Hepatocyte (in vitro differentiated cells): ENCODE measurements around the gene CCAR1. TPM values are rescaled to one million over a fixed set of nuclear protein-coding genes. Genes with fewer than 3 reads are reported as not detected.

Experiments
- DNase-seq: peaks from one replicate; pipeline ENCODE4 v3.0.0-alpha.2; 2016; ENCODE audit warnings: low spot score
- H2AFZ ChIP-seq: fragments of 200-600 bp; sonication (generic); 2 replicates; pipeline ENCODE4 v1.6.0; 2016; ENCODE audit warnings: antibody characterized with exemption, mild to moderate bottlenecking
- H3K27ac ChIP-seq: fragments of 200-600 bp; sonication (generic); 2 replicates; pipeline ENCODE4 v1.5.1; 2016; ENCODE audit warnings: mild to moderate bottlenecking
- H3K27me3 ChIP-seq: fragments of 200-600 bp; sonication (generic); 2 replicates; pipeline ENCODE4 v1.6.1; 2016
- H3K36me3 ChIP-seq: fragments of 200-600 bp; sonication (generic); replicated peaks from 2 replicates; pipeline ENCODE4 v1.5.1; 2016; ENCODE audit warnings: low read depth; ENCODE audit not compliant: insufficient read depth
- H3K4me1 ChIP-seq: fragments of 200-600 bp; sonication (generic); 2 replicates; pipeline ENCODE4 v1.5.1; 2016; ENCODE audit warnings: mild to moderate bottlenecking, moderate library complexity; ENCODE audit not compliant: insufficient read depth
- H3K4me2 ChIP-seq: fragments of 200-600 bp; sonication (generic); 2 replicates; pipeline ENCODE4 v1.6.0; 2016
- H3K4me3 ChIP-seq: fragments of 200-600 bp; sonication (generic); 2 replicates; pipeline ENCODE4 v1.5.1; 2016; ENCODE audit warnings: mild to moderate bottlenecking
- H3K79me2 ChIP-seq: fragments of 200-600 bp; sonication (generic); 2 replicates; pipeline ENCODE4 v1.6.0; 2017; ENCODE audit warnings: mild to moderate bottlenecking
- H3K9me2 ChIP-seq: fragments of 200-600 bp; sonication (generic); replicated peaks from 2 replicates; pipeline ENCODE4 v1.6.0; 2017; ENCODE audit warnings: mild to moderate bottlenecking; ENCODE audit not compliant: insufficient read depth
- H3K9me3 ChIP-seq: fragments of 200-600 bp; sonication (generic); 2 replicates; pipeline ENCODE4 v1.5.1; 2016; ENCODE audit warnings: low read depth, mild to moderate bottlenecking
- H4K20me1 ChIP-seq: fragments of 200-600 bp; sonication (generic); 2 replicates; pipeline ENCODE4 v1.6.0; 2016; ENCODE audit warnings: mild to moderate bottlenecking; ENCODE audit not compliant: insufficient read depth, poor library complexity, severe bottlenecking
- CTCF ChIP-seq: fragments of 200-600 bp; sonication (generic); IDR thresholded peaks from 2 replicates; pipeline ENCODE4 v1.5.1; 2016; ENCODE audit warnings: antibody characterized with exemption, mild to moderate bottlenecking; ENCODE audit not compliant: poor library complexity
- EZH2 ChIP-seq: fragments of 200-600 bp; sonication (generic); IDR thresholded peaks from 2 replicates; pipeline ENCODE4 v1.6.1; 2016; ENCODE audit warnings: antibody characterized with exemption, mild to moderate bottlenecking, borderline replicate concordance
- EZH2phosphoT487 ChIP-seq: fragments of 200-600 bp; sonication (generic); IDR thresholded peaks from one replicate; pipeline ENCODE4 v1.6.1; 2018; ENCODE audit warnings: antibody characterized with exemption, mild to moderate bottlenecking, low read depth, moderate library complexity; ENCODE audit not compliant: unreplicated experiment, severe bottlenecking
- WGBS: methylation state at CpG from one replicate; pipeline ENCODE4 v1.1.6; 2016; ENCODE audit warnings: low lambda C conversion rate; ENCODE audit errors: missing lambda C conversion rate; 5-methylcytosine and 5-hydroxymethylcytosine counted together
- polyA plus RNA-seq: library from polyadenylated mRNA; unstranded; fragments of >200 nt; fragmentation: Nextera tagmentation; extraction: Ambion mirVana; gene quantifications from 2 replicates; pipeline ENCODE4 v1.2.1, GENCODE V29; 2016
- total RNA-seq: library from RNA; depleted of rRNA; stranded (reverse); fragments of >200 nt; gene quantifications from 2 replicates; pipeline ENCODE4 v1.2.3, GENCODE V29; 2014

CCAR1 gene
- total and polyA plus RNA-seq, 2 experiments from 2014 or later: 51.3 to 58.9 TPM

GRCh38 chr10:68828833-68829232 lies 107.8 kb downstream of the CCAR1 start:
- WGBS: 88% methylated on average over 10 of the region's 10 CpGs
- no peak for DNase-seq
- H3K79me2 ChIP-seq: no peaks in the 10 kb centered on the region
- no peak overlapping the region for H3K27ac ChIP-seq
- no peaks in the 10 kb centered on the region for H3K36me3 ChIP-seq
- H4K20me1 ChIP-seq: no peaks in the 10 kb centered on the region
- H2AFZ ChIP-seq: no peak overlapping the region
- TF ChIP-seq EZH2 (no peak), CTCF (no peak), EZH2phosphoT487 (no peak)
- H3K27me3 ChIP-seq: no peaks in the 10 kb centered on the region
- no peak overlapping the region for H3K4me3 ChIP-seq
- peak overlapping the region; percentile 95 for H3K4me2 ChIP-seq
- no peaks in the 10 kb centered on the region for H3K9me3 ChIP-seq
- H3K9me2 ChIP-seq: no peaks in the 10 kb centered on the region
- H3K4me1 ChIP-seq: peaks cover 4% of the 10 kb centered on the region

GRCh38 chr10:68829521-68829920 lies 108.5 kb downstream of the CCAR1 start:
- no peaks in the 10 kb centered on the region for H3K36me3 ChIP-seq
- H4K20me1 ChIP-seq: no peaks in the 10 kb centered on the region
- WGBS: 63% methylated on average over 6 of the region's 6 CpGs
- TF ChIP-seq EZH2phosphoT487: no peak
- TF ChIP-seq CTCF: no peak
- no peak for TF ChIP-seq EZH2
- no peak for DNase-seq
- H3K9me2 ChIP-seq: no peaks in the 10 kb centered on the region
- no peaks in the 10 kb centered on the region for H3K9me3 ChIP-seq
- no peaks in the 10 kb centered on the region for H3K27me3 ChIP-seq
- no peak overlapping the region for H3K27ac ChIP-seq
- H3K4me3 ChIP-seq: no peak overlapping the region
- H3K79me2 ChIP-seq: no peaks in the 10 kb centered on the region
- no peak overlapping the region for H3K4me2 ChIP-seq
- H2AFZ ChIP-seq: no peak overlapping the region
- peaks cover 4% of the 10 kb centered on the region for H3K4me1 ChIP-seq

DNA sequence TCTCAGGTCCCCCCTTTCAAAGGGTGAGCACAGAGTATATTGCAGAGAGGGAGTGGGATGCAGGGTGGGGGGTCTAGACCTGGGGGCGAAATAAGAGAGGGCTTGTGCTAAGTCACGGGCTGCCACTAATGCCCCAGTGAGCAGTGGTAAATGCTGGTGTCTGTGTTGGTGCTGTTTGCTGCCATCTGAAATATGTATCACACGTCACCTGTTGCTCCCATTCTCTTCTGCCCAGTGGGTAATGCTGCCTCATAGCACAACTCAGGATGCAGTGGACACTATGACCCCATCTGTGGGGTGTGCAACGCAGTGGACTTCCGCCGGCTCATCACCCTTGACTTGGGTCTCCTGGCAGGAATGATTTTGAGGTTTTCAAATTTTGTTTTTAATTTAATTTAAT lies 108.9 kb downstream of the CCAR1 start:
- no peak overlapping the region for H3K27ac ChIP-seq
- H3K9me2 ChIP-seq: no peaks in the 10 kb centered on the region
- no peak overlapping the region for H2AFZ ChIP-seq
- no peak for TF ChIP-seq EZH2phosphoT487
- no peak for TF ChIP-seq EZH2
- TF ChIP-seq CTCF: no peak
- H3K79me2 ChIP-seq: no peaks in the 10 kb centered on the region
- no peaks in the 10 kb centered on the region for H3K36me3 ChIP-seq
- no peak overlapping the region for H3K4me3 ChIP-seq
- no peaks in the 10 kb centered on the region for H3K9me3 ChIP-seq
- no peaks in the 10 kb centered on the region for H3K27me3 ChIP-seq
- WGBS: 93% methylated on average over 6 of the region's 6 CpGs
- no peak overlapping the region for H3K4me2 ChIP-seq
- DNase-seq: no peak
- H4K20me1 ChIP-seq: no peaks in the 10 kb centered on the region
- peaks cover 4% of the 10 kb centered on the region for H3K4me1 ChIP-seq

- 67% methylated on average over 5 of the region's 5 CpGs for WGBS
- Histone ChIP-seq H3K4me1 (no peaks in the 10 kb centered on the region), H3K27ac (no peak overlapping the region), H3K27me3 (no peaks in the 10 kb centered on the region), H2AFZ (no peak overlapping the region), H4K20me1 (no peaks in the 10 kb centered on the region), H3K36me3 (no peaks in the 10 kb centered on the region), H3K4me2 (no peak overlapping the region), H3K9me2 (no peaks in the 10 kb centered on the region), H3K9me3 (no peaks in the 10 kb centered on the region), H3K4me3 (no peak overlapping the region), H3K79me2 (no peaks in the 10 kb centered on the region)
- no peak for TF ChIP-seq EZH2
- TF ChIP-seq CTCF: no peak
- TF ChIP-seq EZH2phosphoT487: no peak
- DNase-seq: no peak
Measured at GRCh38 chr10:68831961-68832455, 111.0 kb downstream of the CCAR1 start.
